ENCODE data around the gene IMMP2L.
"Not testable (repeated sequence)": the region's sequence is repeated elsewhere in the genome, so short reads cannot be mapped to it uniquely, and the experiment has no call there.

Gene IMMP2L

DNA sequence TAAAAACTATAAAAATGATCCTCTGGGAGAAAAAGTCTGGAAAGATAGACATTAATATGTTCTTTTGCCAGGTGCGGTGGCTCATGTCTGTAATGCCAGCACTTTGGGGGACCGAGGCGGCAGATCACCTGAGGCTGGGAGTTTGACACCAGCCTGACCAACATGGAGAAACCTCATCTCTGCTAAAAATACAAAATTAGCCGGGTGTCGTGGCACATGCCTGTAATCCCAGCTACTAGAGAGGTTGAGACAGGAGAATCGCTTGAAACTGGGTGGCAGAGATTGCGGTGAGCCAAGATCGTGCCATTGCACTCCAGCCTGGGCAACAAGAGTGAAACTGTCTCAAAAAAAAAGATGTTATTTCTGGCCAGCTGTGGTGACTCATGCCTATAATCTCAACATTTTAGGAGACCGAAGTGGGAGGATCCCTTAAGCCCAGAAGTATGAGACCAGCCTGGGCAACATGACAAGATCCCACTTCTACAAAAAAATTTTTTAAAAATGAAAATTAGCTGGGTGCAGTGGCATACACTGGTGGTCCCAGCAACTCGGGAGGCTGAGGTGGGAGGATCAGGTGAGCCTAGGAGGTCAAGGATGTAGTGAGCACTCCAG, 573.3 kb downstream of the IMMP2L start:
- no peak for DNase-seq (ENCODE audit: low spot score)

DNA sequence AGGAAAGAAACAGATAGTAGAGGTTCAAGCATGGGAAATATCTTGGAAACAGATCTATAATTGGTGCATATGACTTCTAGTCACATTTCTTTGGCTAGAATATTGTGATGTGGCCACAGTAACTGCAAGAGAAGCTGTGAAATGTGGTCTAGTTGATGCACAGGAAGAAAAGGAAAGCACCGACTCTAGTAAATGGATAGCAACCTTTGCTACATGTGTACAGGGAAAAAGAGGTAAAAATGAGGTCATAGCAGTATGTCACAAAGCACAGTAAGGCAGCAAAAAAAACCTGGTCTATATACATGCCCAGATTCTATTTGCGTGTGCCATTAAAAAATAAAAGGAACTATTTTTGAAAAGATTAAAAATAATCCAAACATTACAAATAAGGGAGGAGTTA, 573.9 kb downstream of the IMMP2L start:
- DNase-seq (ENCODE audit: low spot score) = no peak

DNA sequence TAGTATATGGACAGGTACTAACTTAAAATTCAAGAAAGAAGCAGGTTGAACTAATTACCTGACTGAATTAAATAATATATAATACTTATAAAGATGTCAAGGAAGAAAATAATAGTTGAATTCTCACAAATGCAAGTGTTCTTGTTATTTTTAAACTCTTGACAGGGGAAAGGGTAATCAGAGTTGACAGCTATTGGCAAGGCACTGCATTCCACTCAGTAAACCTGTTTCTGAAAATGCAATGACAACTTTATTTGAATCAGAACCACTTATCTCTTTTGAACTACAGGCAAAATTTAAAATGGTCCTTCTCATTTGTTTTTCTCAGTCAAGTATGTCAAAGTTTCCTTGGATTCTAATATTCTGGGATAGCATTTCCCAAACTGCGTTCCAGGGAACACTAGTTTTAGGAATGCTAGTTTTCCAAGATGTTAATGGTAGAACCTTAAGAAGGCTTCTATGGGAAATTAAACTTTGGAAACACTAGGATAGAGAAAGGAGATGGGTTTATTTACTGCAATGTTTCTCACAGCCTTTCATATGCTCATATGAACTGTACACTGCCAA, 575.1 kb downstream of the IMMP2L start:
- no peak for DNase-seq (ENCODE audit: low spot score)

DNA sequence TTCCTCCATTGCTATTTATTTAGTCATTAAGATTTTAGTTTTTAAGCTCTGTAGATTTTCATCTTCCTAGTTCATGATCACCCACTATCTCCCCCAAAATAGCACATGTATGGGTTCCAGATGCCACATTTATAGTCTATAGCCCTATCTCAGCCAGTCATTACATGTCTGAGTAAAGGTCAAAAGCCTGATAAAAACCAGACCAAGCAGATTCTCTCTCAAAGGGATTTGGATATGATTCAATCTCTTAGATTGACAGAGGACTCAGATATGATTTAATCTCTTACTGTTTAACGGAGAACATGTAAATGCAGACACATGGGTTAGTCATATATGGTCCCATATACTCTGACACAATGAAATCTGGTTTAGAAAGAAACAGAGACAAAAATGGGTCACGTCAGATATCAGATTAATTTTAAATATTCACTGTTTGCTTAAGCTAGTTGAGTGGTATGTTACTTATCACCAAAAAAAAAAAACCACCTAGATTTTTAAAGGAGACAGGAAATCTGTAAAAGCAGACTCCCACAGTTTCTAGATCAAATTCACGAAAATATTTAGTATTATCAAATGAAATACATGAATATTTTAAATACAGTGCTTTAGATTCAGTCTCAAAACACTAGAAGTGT, 578.4 kb downstream of the IMMP2L start:
- DNase-seq (ENCODE audit: low spot score) = no peak

DNA sequence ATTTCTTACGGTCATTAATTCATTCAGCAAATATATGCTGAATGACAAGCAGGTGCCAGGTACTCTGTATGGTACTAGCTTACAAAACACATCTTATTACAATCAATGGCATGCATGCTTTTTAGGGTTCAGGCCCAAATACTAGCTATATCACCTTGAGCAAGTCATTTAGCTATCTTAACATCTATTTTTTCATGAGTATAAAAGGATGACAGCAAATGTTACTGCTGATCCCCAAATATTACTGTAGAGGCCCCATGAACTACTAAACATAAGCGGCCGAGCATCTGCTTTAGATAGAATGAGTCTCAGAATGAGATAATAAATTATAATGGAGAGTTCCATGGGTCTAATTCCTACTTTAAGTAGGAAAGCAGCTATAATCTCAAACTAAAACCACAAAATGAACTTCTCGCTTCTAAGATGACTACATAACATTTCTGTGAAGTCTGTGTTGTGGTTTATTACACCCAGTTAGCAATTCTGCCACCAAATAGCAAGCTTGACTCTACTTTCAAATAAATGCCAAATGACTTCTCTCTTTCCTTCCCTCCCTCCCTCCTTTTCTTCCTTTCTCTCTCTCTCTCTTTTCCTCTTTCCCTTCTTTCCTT, 585.1 kb downstream of the IMMP2L start:
- DNase-seq (ENCODE audit: low spot score) = no peak

DNA sequence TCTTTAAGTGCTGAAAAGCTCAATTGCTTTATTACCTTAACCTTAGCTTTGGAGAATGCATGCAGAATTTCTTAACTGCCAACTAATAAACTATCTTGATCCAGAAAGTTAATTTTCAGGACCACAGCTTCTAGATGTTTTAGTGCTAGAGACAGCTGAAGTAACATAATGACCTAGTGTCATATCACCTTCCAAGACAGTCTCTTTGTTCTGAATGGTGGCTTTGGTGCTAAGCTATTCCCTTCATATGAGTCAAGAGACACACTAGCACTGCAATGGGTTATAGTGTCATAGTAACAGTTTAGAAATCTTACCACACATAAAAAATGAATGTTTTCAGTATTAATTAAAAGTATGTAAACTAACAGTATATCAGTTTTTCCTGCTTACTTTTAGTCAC, 586.8 kb downstream of the IMMP2L start:
- DNase-seq (ENCODE audit: low spot score) = no peak

DNA sequence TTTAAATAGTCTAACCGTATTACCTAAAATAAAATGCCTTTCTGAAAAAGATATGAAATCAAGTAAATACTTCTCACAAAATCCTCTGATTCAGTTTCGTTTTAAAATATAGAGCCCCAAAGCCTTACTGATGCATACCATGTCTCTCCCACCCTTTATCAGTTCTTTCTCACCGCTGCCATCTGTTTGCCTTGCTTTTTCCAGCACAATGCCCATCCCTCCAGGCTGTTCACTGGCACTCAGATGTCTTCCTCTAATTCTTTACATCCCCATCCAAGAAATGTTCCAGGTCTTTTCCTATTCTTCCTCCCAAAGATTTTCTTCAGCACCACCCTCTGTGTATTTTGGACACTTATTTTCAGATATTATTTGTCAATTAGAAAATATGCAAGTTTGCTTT, 587.9 kb downstream of the IMMP2L start:
- DNase-seq (ENCODE audit: low spot score) = no peak

DNA sequence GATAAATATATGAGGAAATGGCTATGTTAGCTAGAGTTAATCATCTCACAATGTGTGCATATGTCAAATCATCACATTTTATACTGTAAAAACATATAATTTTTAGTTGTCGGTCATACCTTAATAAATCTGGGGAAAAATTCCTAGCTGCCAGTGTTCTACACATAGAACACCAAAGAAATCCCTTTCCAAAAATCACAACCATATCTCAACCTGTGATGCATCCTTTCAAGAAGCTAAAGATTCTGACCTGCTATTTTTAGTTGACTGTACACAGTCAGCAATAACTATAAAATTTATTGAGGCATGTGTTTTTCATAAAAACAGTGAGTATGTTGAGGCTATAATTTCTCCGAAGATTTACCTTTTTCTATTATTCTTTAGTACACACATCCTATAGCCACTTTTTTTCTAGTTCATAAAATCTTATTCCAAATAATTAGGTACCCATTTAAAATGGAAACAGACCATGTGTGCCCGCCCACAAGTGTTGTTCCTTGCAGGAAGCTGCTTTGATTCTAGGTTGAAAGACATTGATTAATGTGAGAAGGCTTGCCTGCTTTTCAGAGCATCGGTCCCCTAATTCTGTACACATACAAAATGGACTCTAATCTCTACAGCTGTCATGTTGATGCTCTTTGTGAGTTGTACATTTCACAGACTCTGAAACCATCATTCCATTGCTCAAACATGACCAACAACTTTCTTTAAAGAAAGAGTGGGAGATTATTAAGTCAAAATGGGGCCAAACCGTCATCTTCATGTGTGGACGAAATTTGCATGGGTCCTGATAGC, 588.9 kb downstream of the IMMP2L start:
- no peak for DNase-seq (ENCODE audit: low spot score)

DNA sequence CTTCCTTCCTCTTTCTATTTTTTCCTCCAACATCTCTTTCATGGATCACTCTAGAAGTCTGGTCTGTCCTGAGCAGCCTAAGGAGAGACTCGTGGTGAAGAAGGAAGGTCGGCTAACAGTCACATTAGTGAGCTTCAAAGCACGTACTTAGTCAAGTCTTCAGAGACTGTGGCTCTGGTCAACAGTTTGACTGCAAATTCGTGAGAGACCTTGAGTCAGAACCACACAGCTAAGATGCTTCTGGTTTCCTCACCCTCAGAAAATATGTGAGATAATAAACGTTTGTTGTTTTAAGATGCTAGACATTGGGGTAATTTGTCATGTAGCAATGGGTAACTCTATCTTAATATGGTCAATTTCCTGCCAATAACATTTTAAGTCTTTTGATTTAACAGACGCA, 597.5 kb downstream of the IMMP2L start:
- no peak for DNase-seq (ENCODE audit: low spot score)

DNA sequence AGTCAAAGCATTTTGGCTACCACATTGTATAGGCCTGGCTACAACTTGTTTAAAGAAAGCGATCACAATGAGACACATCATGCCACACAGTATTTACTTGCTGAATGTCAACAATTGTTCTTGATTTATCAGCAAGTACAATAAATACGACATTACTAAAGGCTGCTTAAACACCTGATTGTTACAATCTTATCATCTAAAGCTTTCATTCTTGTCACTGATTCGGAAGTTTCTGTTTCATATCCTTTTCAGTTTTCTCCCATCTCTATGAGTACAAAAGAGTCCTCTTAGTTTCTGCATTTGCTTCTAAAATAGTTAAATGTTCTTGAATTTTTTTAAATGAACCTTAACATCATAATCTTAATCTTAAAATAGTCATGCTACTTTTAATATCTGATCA, 599.5 kb downstream of the IMMP2L start:
- no peak for DNase-seq (ENCODE audit: low spot score)

DNA sequence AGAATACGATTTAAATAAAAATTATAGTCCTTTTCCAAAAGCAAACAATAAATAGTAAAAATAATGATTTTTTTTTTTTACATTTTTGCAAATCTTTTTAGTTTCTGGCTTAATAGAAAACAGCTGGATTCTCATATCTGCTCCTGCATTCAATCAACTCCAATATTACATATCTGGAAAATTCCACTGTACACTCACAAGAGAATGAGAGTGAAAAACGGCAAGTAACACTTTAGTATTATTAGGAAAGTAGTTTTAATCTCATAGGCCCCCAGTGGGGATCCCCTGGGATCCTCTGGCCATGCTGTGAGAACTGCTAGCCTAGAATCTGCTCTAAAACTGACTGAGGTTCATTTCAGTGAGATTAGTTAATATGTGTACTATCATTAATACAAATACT, 599.9 kb downstream of the IMMP2L start:
- DNase-seq (ENCODE audit: low spot score) = no peak

DNA sequence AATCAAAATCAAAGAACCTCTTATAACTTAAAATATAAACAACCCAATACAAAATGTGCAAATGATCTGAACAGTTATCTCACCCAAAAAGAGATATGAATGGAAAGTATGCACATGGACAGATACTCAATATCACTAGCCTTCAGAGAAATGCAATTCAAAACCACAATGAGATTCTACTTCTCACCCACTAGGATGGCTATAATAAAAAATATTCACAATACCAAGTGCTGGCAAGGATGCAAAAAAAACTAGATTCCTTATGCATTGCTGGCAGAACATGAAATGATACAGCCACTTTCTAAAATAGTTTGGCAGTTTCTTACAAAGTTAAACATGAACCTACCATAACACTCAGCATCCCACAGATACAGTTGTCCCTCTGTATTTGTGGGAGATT, 601.5 kb downstream of the IMMP2L start:
- DNase-seq (ENCODE audit: low spot score) = no peak

DNA sequence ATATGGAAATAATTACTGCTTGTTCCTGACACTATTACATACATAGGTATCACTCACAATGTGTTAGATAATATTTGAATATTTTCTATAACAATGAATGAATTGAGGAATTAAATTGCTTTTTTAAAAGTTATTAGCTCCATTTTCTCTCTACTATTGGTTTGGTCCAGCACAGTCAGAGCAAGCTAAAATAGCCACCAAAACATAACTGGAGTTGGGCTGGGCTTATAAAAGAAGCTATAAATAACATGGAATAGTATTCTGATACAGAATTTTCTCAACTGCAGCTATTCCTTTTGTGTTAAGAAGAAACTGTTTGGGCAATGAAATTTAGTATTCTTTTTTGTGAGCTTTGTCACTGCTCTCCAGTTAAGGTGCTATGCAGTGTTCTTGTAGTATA, 614.0 kb downstream of the IMMP2L start:
- no peak for DNase-seq (ENCODE audit: low spot score)

DNA sequence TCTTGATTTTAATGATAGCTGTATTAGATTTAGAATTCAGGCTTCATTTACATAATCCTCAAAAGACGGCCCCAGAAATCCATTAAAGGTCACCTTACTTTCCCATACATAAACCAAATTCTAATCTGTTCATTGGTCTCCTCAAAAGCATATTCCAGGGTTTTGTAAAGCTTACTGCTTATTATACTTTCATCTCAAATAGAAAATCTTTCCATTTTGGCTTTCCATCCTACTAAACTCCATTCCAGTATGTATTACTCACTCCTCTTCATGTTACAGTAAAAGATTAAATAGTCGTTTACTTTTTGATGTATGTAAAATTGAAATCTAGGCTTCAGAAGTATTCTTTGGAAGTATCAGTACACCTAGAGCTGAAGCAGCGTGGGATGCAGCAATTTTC, 614.9 kb downstream of the IMMP2L start:
- DNase-seq (ENCODE audit: low spot score) = no peak

DNA sequence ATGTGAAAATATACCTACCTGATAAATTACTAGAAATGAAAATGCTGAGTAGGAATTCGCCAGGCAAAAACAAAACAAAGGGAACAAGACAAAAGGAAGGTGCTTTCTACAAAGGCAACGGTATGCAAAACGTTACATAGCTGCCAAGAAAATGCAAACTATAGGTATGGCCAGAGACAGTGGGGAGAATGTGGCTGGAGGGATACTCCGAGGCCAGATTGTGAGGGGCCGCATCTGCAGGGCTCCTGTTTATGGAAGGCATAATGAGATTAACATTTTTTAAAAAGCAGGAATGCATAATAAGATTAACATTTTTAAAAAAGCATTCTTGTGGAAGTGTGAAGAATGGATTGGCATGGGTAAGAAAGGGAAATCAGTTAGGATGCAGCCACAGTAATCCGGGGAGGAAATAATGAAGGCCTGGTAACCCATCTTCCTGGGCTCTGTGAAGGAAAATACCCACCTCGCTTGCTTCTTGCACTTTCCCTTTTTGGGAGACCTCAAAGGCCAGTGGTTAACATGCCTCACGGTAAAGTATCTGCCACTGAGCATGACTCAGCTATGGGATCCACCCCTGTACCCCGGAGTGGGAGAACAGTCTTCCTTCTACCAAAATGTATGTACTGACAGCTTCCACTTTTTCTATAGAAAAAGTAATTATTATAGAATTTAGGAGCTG, 617.2 kb downstream of the IMMP2L start:
- DNase-seq (ENCODE audit: low spot score) = no peak

DNA sequence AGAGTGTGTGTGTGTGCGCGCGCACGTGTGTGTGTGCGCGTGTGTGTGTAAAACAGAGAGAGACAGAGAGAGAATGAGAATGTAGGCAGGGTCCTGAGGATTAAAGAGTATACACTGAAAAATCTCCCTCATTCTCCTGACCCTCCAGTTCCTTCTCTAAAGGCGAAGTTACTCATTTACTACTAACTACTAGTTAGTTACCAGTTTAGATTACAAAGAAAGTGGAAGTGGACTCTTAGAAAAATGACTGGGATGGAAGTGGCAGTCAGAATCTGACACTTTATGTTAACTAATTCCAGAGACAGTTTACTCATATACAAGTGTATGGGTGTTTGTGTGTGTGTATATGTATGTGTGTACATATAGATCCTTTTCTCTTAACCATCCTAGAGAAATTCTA, 617.8 kb downstream of the IMMP2L start:
- DNase-seq (ENCODE audit: low spot score) = no peak

DNA sequence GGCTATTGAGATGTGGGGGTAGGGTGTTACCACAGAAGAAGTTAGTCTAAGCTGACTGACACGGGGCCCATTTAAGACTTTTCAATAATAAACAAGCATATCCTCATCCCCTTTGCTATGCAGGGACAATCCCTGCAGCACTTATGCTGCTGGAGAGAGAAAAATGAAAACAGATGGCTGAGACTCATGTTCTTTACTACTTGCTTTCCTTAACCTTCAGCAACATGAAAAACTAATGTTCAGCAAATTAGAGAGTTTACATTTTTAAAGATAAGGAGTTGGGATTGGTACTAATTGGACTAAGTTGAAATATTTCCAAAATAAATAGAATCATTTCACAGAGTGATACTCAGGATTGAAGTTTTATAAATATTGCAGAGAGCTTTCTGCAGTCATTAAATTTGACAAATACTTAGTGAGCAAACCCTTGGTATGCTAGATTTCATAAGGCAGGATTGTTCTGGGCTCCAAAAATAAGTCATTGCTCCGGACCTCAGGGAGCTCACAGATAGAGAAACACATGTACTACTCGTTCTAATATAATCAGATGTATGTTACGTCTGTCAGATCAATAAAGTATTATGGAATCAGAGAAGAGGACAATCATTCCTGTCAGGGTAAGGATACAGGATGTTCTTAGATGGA, 618.5 kb downstream of the IMMP2L start:
- no peak for DNase-seq (ENCODE audit: low spot score)

DNA sequence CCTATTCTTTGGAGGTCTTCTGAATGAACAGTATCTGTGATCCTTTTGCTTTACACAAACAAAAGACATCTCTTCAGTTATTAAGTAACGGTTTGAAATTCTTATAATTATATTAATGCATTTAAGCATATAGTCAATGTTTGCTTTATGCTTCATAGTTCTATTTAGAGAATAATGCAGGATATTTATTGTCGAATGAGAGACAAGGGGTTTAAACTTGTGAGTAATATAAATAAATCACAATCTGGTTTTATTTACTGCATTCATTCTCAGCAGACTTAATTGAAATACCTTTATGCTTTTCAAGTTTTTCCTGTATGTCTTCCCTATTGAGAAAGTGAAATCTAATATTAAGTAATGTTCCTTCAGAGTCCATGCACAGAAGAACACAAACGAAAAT, 620.9 kb downstream of the IMMP2L start:
- DNase-seq (ENCODE audit: low spot score) = no peak

DNA sequence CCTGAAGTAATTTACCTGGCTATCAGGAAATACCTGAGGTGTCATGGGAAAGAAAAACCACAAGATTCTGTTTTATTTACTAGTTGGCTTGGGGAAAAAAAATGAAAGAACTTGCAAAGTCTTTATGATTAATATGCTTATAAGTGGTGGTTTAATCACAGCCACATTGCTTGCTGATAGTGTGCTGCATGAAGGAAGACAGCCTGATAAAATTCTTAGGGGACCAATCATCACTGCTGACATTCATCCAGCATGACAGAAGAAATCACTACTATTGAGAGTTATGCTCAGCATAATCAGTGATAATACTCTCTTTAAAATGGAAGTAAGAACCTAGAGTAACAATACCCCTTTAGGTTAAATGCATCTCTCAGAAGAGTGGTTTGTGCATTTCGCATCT, 621.5 kb downstream of the IMMP2L start:
- DNase-seq (ENCODE audit: low spot score) = no peak

DNA sequence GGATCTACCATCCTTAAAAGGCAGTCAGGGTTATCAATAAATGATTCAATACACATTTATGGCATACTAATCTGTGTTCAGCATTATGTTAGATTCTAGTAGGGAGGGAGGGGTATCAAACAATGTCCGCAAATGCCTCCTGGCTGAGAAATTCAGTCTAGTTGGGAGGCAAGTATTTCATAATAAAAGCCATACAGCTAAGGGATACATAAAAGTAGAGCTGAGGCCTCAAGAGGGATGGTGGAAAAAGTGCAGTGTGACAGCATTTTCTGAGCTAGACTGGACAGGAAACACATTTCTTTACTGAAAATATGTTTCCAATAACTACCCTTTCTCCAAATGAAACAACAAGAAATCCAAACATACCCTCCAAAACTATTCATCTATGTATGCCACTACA, 624.1 kb downstream of the IMMP2L start:
- no peak for DNase-seq (ENCODE audit: low spot score)

DNA sequence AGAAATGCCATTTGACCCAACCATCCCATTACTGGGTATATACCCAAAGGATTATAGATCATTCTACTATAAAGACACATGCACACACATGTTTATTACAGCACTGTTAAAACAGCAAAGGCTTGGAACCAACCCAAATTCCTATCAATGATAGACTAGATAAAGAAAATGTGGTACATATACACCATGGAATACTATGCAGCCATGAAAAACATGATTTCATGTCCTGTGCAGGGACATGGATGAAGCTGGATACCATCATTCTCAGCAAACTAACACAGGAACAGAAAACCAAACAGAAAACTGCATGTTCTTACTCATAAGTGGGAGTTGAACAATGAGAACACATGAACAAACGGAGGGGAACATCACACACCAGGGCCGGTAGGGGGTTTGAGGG, 625.6 kb downstream of the IMMP2L start:
- DNase-seq (ENCODE audit: low spot score) = not testable (repeated sequence)
